GM21367 (cell line): ENCODE measurements around the gene HBS1L.
A peak's percentile ranks its signal among the peaks of the same experiment; 100 is the strongest.

ENCODE experiments used
- ATAC-seq: cut with Tn5 transposase; IDR thresholded peaks from one replicate; pipeline ENCODE4 v1.9.1; 2021; ENCODE audit not compliant: unreplicated experiment

Gene HBS1L

GRCh38 chr6:135002974-135003703 lies 51.5 kb downstream of the HBS1L start:
- peak; percentile 96 for ATAC-seq

- ATAC-seq = no peak
Measured at GRCh38 chr6:135002229-135002844, 52.3 kb downstream of the HBS1L start.

GRCh38 chr6:134999107-134999506 lies 55.5 kb downstream of the HBS1L start:
- no peak for ATAC-seq

- ATAC-seq = no peak
Measured at GRCh38 chr6:134997133-134997995, 57.3 kb downstream of the HBS1L start.

- ATAC-seq = no peak
Measured at GRCh38 chr6:134995536-134995935, 59.1 kb downstream of the HBS1L start.

- ATAC-seq = no peak
Measured at GRCh38 chr6:134994431-134994830, 60.2 kb downstream of the HBS1L start.

GRCh38 chr6:134992155-134992554 lies 62.5 kb downstream of the HBS1L start:
- no peak for ATAC-seq

GRCh38 chr6:134990262-134990661 lies 64.4 kb downstream of the HBS1L start:
- ATAC-seq = no peak

GRCh38 chr6:134984821-134985220 lies 69.8 kb downstream of the HBS1L start:
- ATAC-seq = no peak

- no peak for ATAC-seq
Measured at GRCh38 chr6:134983823-134984222, 70.8 kb downstream of the HBS1L start.

- no peak for ATAC-seq
Measured at GRCh38 chr6:134982161-134982560, 72.5 kb downstream of the HBS1L start.

GRCh38 chr6:134980846-134981245 lies 73.8 kb downstream of the HBS1L start:
- ATAC-seq = no peak

- ATAC-seq = peak; percentile 75
Measured at GRCh38 chr6:134979142-134979541, 75.5 kb downstream of the HBS1L start.

- ATAC-seq = no peak
Measured at GRCh38 chr6:134974370-134974769, 80.3 kb downstream of the HBS1L start.

- ATAC-seq = no peak
Measured at GRCh38 chr6:134967711-134968110, 86.9 kb downstream of the HBS1L start.

- ATAC-seq = no peak
Measured at GRCh38 chr6:134964451-134965203, 90.0 kb downstream of the HBS1L start.

- no peak for ATAC-seq
Measured at GRCh38 chr6:134962421-134962820, 92.2 kb downstream of the HBS1L start.

GRCh38 chr6:134961366-134961765 lies 93.3 kb downstream of the HBS1L start:
- no peak for ATAC-seq

- no peak for ATAC-seq
Measured at GRCh38 chr6:134959603-134960002, 95.0 kb downstream of the HBS1L start.

- ATAC-seq = no peak
Measured at GRCh38 chr6:134956676-134957075, 97.9 kb downstream of the HBS1L start.

- no peak for ATAC-seq
Measured at GRCh38 chr6:134956032-134956431, 98.6 kb downstream of the HBS1L start.
